ENCODE measurements around the gene SEPTIN12.

DNA sequence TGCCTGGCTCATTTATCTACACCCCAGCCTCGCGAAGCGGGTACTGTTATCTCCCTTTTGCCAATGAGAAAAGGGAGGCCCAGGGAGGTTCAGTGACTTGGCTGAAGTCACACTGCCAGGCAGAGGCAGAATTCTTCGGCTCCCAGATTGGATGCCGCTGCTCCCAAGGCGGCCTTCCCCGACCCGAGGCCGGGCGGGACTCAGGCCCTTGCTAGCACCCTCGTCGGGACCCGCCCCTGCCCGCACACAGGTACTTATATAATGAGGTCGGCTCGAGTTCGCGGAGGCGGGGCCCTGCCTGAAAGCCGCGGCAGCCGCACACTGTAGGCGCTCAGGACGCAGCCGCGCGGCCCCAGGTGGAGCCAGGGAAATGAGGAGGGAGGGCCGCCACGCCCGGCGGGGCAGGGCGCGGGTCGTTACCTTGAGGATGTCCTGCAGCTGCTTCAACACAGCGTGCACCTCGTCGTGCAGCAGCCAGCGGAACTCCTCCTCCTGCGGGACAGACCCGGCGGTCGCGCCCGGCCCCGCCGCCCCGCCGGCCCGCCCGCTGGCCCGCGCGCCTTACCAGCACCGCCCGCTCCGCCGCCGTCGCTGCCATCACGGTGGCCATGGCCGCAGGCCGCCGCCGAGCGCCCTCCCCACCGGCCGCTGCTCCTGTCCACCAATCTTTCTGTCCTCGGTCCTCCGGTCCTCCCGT lies 14.0 kb upstream of the SEPTIN12 start, which contains the start of gene ROGDI:
- TF ChIP-seq, protein P1, sequence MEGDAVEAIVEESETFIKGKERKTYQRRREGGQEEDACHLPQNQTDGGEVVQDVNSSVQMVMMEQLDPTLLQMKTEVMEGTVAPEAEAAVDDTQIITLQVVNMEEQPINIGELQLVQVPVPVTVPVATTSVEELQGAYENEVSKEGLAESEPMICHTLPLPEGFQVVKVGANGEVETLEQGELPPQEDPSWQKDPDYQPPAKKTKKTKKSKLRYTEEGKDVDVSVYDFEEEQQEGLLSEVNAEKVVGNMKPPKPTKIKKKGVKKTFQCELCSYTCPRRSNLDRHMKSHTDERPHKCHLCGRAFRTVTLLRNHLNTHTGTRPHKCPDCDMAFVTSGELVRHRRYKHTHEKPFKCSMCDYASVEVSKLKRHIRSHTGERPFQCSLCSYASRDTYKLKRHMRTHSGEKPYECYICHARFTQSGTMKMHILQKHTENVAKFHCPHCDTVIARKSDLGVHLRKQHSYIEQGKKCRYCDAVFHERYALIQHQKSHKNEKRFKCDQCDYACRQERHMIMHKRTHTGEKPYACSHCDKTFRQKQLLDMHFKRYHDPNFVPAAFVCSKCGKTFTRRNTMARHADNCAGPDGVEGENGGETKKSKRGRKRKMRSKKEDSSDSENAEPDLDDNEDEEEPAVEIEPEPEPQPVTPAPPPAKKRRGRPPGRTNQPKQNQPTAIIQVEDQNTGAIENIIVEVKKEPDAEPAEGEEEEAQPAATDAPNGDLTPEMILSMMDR (IDR thresholded peaks at IDR 0.05), result no peak
- TF ChIP-seq POLR2A (IDR thresholded peaks at IDR 0.05), result no peak

Measured in ovary (tissue), 3 donors.